GM18498 (cell line): Measurements from ENCODE around the gene PDGFRB.

Experiments used
- ATAC-seq: cut with Tn5 transposase; IDR thresholded peaks from one replicate; pipeline ENCODE4 v1.9.1; 2021; ENCODE audit warnings: mild to moderate bottlenecking, moderate library complexity; ENCODE audit not compliant: unreplicated experiment

Gene PDGFRB

GRCh38 chr5:150119421-150120061 is 36.1 kb downstream of the PDGFRB start:
- no peak for ATAC-seq

GRCh38 chr5:150118561-150119229 is 37.0 kb downstream of the PDGFRB start:
- ATAC-seq, result no peak

- no peak for ATAC-seq
These were observed 37.6 kb downstream of the PDGFRB start for GRCh38 chr5:150117945-150118560.

- ATAC-seq, result no peak
These were observed 38.8 kb downstream of the PDGFRB start for GRCh38 chr5:150116667-150117400.

- ATAC-seq, result no peak
These were observed 40.8 kb downstream of the PDGFRB start for GRCh38 chr5:150114773-150115408.

GRCh38 chr5:150114102-150114641 is 41.5 kb downstream of the PDGFRB start:
- ATAC-seq, result no peak

- ATAC-seq, result no peak
These were observed 42.4 kb downstream of the PDGFRB start for GRCh38 chr5:150113047-150113744.

GRCh38 chr5:150112201-150113046 is 43.2 kb downstream of the PDGFRB start:
- no peak for ATAC-seq

- no peak for ATAC-seq
These were observed 44.5 kb downstream of the PDGFRB start for GRCh38 chr5:150111122-150111521.

- no peak for ATAC-seq
These were observed 45.7 kb downstream of the PDGFRB start for GRCh38 chr5:150109921-150110320.

- ATAC-seq, result no peak
These were observed 46.7 kb downstream of the PDGFRB start for GRCh38 chr5:150108711-150109514.

- no peak for ATAC-seq
These were observed 47.7 kb downstream of the PDGFRB start for GRCh38 chr5:150107909-150108447.

GRCh38 chr5:150106674-150107426 is 48.8 kb downstream of the PDGFRB start:
- no peak for ATAC-seq

GRCh38 chr5:150105928-150106615 is 49.6 kb downstream of the PDGFRB start:
- ATAC-seq, result no peak

GRCh38 chr5:150104550-150104870 is 51.1 kb downstream of the PDGFRB start:
- ATAC-seq, result no peak

GRCh38 chr5:150103678-150104549 is 51.7 kb downstream of the PDGFRB start:
- no peak for ATAC-seq
